Nephron (organoid): ENCODE data around the gene CFAP119.

Experiments used
- H3K27ac Mint-ChIP-seq, 3 experiments: 2 replicates each; pipeline ENCODE4 v1.8.0; 2020; ENCODE audit warnings: mixed read lengths in 3 of 3, mild to moderate bottlenecking in 2 of 3, moderate library complexity in 1 of 3
- H3K27me3 Mint-ChIP-seq: 2 replicates; pipeline ENCODE4 v1.8.0; 2021; ENCODE audit warnings: low read depth, mild to moderate bottlenecking, moderate library complexity, mixed read lengths
- H3K36me3 Mint-ChIP-seq: 2 replicates; pipeline ENCODE4 v1.8.0; 2020; ENCODE audit warnings: low read depth, mixed read lengths
- H3K4me1 Mint-ChIP-seq: 2 replicates; pipeline ENCODE4 v1.8.0; 2020; ENCODE audit warnings: mixed read lengths
- H3K4me3 Mint-ChIP-seq, 3 experiments: 2 replicates each; pipeline ENCODE4 v1.8.0; 2020; ENCODE audit warnings: mild to moderate bottlenecking in 3 of 3, mixed read lengths in 3 of 3, moderate library complexity in 2 of 3
- H3K9me3 Mint-ChIP-seq: 2 replicates; pipeline ENCODE4 v1.8.0; 2020; ENCODE audit warnings: mixed read lengths
- CTCF ChIP-seq, 3 experiments: fragments of 200-600 bp; sonication (generic); IDR thresholded peaks; one replicate each; pipeline ENCODE4 v1.5.0; 2021; ENCODE audit warnings: antibody characterized with exemption in 3 of 3; ENCODE audit not compliant: unreplicated experiment in 3 of 3

The CFAP119 gene

GRCh38 chr16:30737794-30738648, 23.8 kb downstream of the CFAP119 start:
- Mint-ChIP-seq H3K36me3 (peaks cover 58% of the 10 kb centered on the region), H3K9me3 (no peaks in the 10 kb centered on the region)

GRCh38 chr16:30736995-30737793, 24.7 kb downstream of the CFAP119 start:
- Mint-ChIP-seq H3K9me3 (no peaks in the 10 kb centered on the region), H3K27me3 (no peaks in the 10 kb centered on the region), H3K4me1 (peaks cover 7% of the 10 kb centered on the region), H3K36me3 (peaks cover 62% of the 10 kb centered on the region), H3K4me3 (no peak overlapping the region), H3K27ac (no peak overlapping the region)
- no peak for TF ChIP-seq CTCF (IDR thresholded peaks at IDR 0.05; ENCODE audit: unreplicated experiment in 3 of 3)

More at GRCh38 chr16:30737794-30738648, 23.8 kb downstream of the CFAP119 start:
- H3K4me1 Mint-ChIP-seq = peaks cover 7% of the 10 kb centered on the region
- no peak overlapping the region for H3K4me3 Mint-ChIP-seq
- H3K27ac Mint-ChIP-seq = no peak overlapping the region
- no peak for TF ChIP-seq CTCF (IDR thresholded peaks at IDR 0.05; ENCODE audit: unreplicated experiment in 3 of 3)
- no peaks in the 10 kb centered on the region for H3K27me3 Mint-ChIP-seq

DNA sequence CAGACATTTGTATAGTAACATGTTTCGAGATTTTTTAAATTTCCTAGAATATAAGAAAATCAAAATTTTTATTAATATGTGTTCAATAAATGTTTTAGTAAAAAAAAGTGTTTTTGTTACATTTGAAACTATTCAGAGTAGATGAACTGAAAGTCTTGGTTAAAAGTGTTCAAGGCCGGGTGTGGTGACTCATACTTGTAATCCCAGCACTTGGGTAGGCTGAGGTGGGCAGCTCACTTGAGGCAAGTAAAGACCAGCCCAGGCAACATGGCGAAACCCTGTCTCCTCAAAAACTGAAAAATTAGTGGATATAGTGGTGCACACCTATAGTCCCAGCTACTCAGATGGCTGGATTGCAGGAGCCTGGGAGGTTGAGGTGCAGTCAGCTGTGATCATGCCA, 30.5 kb downstream of the CFAP119 start:
- no peaks in the 10 kb centered on the region for H3K27me3 Mint-ChIP-seq
- H3K4me3 Mint-ChIP-seq = no peak overlapping the region
- no peaks in the 10 kb centered on the region for H3K4me1 Mint-ChIP-seq
- peaks cover 65% of the 10 kb centered on the region for H3K36me3 Mint-ChIP-seq
- TF ChIP-seq CTCF (IDR thresholded peaks at IDR 0.05; ENCODE audit: unreplicated experiment in 3 of 3) = no peak
- H3K9me3 Mint-ChIP-seq = no peaks in the 10 kb centered on the region
- no peak overlapping the region for H3K27ac Mint-ChIP-seq

GRCh38 chr16:30728899-30729672, 32.8 kb downstream of the CFAP119 start:
- H3K4me3 Mint-ChIP-seq = no peak overlapping the region
- H3K27ac Mint-ChIP-seq = no peak overlapping the region
- no peak for TF ChIP-seq CTCF (IDR thresholded peaks at IDR 0.05; ENCODE audit: unreplicated experiment in 3 of 3)
- H3K36me3 Mint-ChIP-seq = peaks cover 69% of the 10 kb centered on the region
- no peaks in the 10 kb centered on the region for H3K27me3 Mint-ChIP-seq
- H3K4me1 Mint-ChIP-seq = no peaks in the 10 kb centered on the region
- no peaks in the 10 kb centered on the region for H3K9me3 Mint-ChIP-seq

GRCh38 chr16:30728321-30728720, 33.5 kb downstream of the CFAP119 start:
- Mint-ChIP-seq H3K4me3 (no peak overlapping the region), H3K9me3 (no peaks in the 10 kb centered on the region), H3K36me3 (peaks cover 71% of the 10 kb centered on the region), H3K27me3 (no peaks in the 10 kb centered on the region), H3K4me1 (no peaks in the 10 kb centered on the region), H3K27ac (peak overlapping the region in 1 of 3 experiments; percentile 33)
- TF ChIP-seq CTCF (IDR thresholded peaks at IDR 0.05; ENCODE audit: unreplicated experiment in 3 of 3) = no peak
